ENCODE data around the gene FANCE.

FANCE gene, protein sequence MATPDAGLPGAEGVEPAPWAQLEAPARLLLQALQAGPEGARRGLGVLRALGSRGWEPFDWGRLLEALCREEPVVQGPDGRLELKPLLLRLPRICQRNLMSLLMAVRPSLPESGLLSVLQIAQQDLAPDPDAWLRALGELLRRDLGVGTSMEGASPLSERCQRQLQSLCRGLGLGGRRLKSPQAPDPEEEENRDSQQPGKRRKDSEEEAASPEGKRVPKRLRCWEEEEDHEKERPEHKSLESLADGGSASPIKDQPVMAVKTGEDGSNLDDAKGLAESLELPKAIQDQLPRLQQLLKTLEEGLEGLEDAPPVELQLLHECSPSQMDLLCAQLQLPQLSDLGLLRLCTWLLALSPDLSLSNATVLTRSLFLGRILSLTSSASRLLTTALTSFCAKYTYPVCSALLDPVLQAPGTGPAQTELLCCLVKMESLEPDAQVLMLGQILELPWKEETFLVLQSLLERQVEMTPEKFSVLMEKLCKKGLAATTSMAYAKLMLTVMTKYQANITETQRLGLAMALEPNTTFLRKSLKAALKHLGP

DNA sequence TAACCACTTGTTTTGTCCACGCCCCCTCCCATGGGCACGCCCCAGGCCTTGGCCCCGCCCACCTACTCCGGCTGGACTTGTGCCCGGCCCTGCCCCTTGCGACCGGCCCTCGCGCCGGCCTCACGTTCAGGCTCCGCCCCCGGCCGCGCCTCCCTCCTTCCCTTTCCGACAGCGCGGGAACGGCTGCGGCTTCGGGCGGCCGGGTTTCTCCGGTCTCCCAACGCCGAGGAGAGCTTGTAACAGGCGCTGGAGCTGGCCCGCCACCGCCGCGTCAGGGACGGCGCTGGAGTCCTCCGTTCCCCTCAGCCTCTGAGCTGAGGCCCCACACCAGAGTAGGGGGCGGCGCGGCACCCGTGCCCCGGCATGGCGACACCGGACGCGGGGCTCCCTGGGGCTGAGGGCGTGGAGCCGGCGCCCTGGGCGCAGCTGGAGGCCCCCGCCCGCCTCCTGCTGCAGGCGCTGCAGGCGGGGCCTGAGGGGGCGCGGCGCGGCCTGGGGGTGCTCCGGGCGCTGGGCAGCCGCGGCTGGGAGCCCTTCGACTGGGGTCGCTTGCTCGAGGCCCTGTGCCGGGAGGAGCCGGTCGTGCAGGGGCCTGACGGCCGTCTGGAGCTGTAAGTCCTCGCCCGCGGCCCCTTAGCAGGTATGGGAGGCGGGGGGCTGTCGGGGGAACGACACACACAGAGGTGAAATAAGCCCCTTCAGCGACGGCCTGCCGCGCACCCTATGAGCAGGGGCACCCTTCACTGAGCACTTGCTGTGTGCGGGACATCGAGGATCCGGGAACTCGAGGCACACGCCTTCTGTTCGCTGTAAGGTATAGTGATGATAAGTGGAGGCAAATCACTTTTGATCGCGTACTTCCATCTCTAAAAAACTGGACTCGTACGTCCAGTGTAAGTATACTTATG, at the start of gene FANCE:
Gene FANCE (plus strand): TSS at position 156 of the 908 bp plus-strand sequence. CDS start 208 bp downstream, at position 364.
- DNase-seq (ENCODE audit: low spot score) (peak; percentile 96), FAIRE-seq (peak; percentile 78)

DNA sequence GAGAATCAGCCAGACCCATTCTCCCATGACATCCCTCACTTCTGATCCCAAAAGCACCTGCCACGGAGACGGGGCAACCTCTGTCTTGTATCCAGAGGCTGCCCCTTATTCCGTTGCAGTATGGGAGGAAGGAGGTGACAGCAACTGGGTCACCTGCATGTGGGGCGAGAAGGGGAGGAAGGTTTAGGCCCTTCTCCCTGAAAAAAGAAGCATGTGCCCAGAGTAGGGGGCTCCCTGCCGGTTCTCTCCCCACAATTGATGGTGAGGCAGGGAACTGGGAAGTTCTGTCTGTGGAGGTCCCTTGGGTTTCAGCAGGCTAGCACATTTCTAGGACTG, 49.3 kb upstream of the FANCE start:
- no peak for DNase-seq (ENCODE audit: low spot score)
- no peak for FAIRE-seq

DNA sequence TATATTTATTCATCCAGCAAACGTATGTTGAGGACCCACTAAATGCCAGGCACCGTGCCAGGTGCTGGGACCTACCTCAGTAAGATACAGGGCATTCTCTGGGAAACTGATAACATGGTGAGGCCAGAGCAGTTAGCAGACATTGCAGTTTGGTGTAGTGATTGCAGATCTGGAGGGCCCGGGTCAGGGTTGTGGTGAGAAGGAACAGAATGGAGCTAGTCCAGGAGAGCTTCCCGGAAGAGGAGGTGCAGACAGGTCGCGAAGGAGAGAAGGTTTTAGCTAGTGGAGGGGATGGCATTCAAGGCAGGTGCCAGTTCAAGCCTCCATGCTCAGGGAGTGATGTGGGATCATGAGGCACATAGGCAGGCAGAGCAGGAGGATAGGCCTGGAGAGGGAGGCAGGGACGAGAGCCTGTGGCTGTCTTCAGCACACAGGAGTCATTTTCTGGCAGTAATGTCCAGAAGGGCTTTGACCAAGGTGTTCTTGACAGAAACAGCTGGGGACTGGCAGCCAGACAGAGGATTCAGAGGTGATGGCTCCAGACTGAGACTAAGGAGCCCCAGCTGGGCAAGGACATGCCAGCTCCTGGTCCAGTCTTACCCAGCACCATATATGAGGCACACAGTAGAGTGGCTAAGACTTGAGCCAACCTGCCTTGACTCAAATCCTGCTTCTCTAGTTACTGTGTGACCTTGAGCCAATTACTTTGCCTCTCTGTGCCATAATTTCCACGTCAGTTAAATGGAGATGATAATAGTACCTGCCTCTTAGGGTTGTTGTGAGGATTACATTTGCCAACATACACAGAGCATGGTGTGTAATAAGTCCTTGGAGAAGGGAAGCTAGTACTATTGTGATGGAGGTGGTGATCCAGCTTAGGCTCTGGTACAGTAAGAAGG, 48.3 kb upstream of the FANCE start:
- no peak for DNase-seq (ENCODE audit: low spot score)
- FAIRE-seq: no peak

DNA sequence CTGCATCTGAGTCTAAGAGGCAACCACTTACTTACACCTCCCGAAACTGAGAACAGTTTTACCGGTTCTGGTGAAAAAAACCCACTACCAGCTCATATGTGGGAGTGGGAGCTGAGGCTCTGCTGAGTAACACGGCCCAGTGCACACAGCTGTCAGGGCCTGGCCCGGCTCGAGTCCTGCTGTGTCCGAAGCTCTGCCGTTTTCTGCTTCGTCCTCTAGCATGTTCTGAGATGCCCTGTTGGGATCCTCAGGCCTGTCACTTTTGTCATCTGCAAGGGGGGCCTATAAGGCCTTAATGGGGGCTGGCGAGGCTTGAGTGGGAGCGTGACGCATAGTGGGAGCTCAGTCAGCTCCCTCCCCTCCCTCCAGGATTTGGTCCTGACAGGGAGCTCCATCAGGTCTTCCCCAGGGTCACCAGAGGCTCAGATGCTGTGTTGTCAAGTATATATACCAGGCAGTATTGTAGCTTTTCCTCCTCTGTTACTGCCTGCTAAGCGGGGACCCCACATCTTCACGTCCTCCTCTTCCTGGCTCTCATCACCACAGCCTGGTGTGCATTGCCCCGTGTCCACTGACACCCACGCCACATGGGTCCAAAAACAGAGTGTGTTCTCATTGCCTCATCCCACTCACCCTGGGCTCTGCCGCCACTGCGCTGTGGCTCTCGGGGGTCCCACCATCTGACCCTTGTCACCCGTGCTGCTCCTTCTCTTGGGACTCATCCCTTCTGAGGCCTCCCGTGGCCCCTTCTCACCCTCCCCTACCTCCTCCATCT, 45.2 kb upstream of the FANCE start:
- no peak for DNase-seq (ENCODE audit: low spot score)
- no peak for FAIRE-seq

DNA sequence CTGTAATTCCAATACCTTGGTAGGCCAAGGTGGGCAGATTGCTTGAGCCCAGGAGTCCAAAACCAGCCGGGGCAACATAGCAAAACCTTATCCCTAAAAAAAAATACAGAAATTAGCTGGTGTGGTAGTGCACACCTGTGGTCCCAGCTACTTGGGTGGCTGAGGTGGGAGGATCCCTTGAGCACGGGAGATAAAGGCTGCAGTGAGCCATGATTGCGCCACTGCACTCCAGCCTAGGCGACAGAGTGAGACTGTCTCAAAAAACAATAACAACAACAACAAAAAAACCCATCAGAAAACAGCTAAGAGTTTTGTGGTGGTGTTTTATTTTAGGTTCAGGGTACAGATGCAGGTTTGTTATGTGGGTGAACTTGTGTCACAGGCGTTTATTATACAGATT, 42.9 kb upstream of the FANCE start:
- FAIRE-seq (no peak), DNase-seq (ENCODE audit: low spot score) (no peak)

DNA sequence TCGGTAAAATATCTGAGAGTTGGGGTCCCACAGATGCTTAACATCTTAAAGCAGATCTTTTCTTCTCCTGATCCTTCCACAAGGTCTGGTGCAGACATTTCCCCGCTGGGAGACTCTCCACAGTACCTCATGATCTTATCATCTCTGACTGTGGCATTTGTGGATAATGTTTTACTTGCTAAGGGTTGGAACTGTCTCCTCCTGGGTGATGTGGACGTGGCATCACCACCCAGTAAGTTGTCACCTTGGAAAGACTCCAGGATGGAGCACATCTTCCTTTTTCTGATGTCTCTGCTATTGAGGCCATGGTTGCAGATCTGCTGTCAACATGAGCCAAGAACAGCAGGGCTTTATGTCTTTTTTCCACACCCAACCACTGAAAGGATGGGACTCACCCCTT, 42.0 kb upstream of the FANCE start:
- FAIRE-seq: no peak

DNA sequence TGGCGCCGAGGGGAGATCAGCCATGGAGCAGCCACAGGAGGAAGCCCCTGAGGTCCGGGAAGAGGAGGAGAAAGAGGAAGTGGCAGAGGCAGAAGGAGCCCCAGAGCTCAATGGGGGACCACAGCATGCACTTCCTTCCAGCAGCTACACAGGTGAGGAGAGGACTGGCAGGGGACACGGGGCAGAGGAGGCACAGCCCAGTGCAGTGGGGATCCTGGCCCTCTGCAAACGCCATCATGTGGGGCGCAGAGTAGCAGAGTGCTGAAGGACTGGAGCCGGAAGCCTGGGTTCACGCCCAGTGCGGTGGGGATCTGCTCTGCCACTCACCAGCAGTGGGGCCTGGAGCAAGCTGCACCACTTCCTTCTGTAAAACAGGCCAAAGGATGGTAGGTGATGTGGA, 41.1 kb upstream of the FANCE start:
- no peak for DNase-seq (ENCODE audit: low spot score)
- FAIRE-seq: no peak

More for the DNA sequence above, 42.0 kb upstream of the FANCE start:
- DNase-seq (ENCODE audit: low spot score): no peak

DNA sequence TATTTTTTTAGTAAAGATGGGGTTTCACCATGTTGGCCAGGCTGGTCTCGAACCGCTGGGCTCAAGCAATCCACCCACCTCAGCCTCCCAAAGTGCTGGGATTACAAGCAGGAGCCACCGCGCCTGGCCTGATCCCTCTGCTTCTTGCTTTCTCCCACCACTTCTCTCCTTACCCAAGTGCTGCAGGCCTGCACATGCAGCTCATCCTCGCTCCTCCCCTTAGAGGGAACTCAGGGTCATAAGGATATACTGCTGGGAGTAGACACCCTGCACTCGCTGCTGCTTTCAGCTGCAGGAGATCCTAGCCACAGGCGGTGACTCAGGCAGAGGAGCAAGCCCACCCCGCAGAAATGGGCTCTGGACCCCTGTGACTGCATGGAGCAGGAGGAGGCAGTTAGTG, 40.0 kb upstream of the FANCE start:
- DNase-seq (ENCODE audit: low spot score): no peak

DNA sequence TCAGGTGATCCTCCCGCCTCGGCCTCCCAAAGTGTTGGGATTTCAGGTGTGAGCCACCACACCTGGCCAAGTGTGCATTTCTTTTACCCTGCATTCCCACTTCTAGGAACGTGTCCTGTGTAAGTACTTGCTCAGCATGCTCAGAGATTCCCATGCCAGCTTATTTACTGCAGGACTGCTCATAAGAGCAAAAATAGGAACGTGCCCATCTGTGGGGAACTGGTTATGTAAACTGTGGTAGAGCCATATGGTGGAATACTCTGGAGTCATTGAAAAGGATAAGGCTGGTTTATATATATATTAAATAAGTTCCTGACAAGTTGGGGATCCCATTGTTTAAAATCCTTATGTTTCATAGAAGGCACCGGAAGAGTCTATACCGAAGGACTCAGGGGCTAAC, 38.2 kb upstream of the FANCE start:
- DNase-seq (ENCODE audit: low spot score) (no peak), FAIRE-seq (no peak)

More for the DNA sequence above, 40.0 kb upstream of the FANCE start:
- FAIRE-seq: no peak

DNA sequence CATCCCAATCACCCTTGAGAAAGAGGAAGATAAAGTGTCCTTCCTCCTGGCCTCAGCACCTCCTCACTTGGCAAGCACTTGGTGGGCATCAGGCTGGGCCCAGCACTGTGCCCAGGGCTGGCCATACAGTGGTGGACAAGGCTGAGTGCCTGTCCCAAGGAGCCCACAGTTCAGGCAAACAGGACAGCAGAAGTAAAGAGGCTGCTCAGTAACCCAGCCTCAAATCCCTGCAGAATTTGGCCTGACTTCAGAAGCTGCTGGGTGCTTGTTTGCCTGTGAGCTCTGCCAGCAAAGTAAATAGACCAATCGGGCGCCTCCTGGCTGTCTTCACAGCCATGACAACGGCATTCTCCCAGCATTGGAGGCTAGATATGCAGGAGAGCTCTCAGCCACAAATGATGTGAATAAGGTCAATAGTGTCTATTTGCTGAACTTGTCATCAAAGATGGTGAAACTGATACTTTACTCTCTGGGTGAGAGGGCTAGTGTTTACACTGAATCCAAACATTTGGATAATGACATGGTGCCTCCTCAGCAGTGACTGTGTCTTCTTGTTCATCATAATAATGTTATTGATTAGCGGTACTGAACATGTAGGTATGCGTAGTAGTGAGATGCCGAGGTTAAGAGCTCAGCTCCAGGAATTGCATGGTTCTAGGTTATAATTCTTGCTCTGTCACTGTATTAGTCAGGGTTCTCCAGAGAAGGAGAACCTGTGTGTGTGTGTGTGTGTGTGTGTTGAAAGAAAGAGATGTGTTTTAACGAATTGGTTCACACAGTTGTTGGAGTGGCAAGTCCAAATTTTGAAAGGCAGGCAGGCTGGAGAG, 36.9 kb upstream of the FANCE start:
- no peak for FAIRE-seq
- no peak for DNase-seq (ENCODE audit: low spot score)

DNA sequence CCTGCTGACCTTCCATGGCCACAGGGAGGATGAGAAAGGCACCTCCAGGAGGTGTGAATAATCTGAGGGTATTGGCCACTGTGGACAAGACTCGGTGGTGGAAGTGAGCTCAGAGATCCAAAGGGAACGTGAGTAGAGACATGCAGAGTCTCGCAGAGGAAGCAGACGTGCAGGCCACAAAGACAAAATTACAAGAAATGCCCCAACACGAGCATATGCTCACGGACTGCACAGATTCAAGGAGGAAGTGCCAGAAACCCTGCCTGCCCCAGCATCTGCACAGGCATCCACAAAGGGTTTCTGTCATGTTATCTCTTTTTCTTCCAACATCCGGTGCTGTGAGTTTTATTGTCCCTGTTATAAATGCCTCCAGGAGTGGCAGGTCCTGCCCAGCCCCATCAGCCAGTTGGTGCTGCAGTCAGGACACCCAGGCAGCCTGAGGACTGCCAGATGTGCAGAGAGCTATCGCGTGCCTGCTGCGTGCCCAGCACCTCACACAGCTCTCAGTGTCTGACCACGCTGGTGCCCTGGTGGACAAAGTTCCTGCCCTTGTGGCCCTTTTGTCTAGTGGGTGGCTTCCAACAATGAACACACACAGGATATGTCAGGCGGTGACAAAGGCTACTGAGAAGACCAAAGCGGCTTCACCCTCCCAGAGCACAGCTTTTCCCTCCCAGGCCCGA, 34.0 kb upstream of the FANCE start:
- FAIRE-seq: no peak
- DNase-seq (ENCODE audit: low spot score): no peak

DNA sequence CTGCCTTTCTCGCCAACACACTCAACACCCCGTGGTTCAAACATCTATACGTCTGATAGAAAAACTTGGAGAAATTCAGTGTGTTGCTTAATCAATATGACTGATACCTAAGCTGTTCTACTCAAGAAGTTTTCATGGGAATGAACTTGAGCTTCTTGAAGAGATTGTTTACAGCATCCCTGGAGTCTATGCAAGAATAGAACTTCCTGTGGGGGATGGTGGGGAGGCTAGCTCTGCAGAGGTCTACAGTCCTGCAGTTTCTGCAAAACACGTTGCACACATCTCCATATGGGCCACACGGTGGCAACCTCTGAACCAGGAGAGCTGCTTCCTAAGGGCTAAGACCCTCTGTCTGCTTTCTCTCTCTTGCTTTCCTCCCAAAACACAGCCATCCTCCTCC, 32.7 kb upstream of the FANCE start:
- DNase-seq (ENCODE audit: low spot score): no peak

DNA sequence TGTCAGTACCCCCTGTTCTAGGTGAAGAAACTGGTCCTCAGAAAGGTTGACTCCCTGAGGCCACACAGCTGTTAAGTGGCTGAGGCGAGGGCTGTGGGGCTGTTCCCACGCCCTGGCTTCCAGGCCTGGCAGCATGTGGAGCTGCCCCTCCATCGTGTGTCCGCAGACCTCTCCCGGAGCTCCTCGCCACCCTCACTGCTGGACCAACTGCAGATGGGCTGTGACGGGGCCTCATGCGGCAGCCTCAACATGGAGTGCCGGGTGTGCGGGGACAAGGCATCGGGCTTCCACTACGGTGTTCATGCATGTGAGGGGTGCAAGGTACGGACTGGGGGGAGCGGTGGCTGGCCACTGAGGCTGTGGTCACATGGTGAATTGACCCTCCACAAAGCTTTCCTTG, 32.2 kb upstream of the FANCE start:
- FAIRE-seq (no peak), DNase-seq (ENCODE audit: low spot score) (no peak)

More for the DNA sequence above, 32.7 kb upstream of the FANCE start:
- no peak for FAIRE-seq

DNA sequence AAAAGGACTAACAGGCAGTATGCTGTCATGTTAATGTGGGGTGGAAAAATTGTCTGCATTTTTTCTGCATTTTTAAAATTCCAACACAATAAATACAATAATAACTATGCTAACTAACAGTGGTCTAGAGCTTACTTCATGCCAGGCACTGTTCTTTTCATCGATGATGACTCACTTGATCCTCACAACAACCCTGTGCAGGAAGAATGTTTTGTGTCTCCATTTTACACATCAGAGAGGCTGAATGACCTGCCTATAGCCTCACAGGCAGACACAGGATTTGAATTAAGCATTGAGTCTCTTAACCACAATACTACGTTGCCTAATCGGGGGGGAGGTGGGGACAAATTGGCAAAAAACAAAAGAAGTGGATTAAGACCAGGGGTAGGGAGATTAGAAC, 26.9 kb upstream of the FANCE start:
- DNase-seq (ENCODE audit: low spot score) (peak; percentile 76), FAIRE-seq (peak; percentile 20)

DNA sequence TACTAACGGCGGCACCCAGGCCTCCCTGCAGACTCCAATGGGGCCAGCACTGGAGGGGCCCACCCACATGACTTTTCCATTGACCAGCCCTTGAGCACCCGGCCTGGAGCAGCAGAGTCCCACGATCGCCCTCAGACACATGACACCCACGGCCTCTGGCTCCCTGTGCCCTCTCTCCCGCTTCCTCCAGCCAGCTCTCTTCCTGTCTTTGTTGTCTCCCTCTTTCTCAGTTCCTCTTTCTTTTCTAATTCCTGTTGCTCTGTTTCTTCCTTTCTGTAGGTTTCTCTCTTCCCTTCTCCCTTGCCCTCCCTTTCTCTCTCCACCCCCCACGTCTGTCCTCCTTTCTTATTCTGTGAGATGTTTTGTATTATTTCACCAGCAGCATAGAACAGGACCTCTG, 26.1 kb upstream of the FANCE start:
- DNase-seq (ENCODE audit: low spot score): no peak
- no peak for FAIRE-seq

DNA sequence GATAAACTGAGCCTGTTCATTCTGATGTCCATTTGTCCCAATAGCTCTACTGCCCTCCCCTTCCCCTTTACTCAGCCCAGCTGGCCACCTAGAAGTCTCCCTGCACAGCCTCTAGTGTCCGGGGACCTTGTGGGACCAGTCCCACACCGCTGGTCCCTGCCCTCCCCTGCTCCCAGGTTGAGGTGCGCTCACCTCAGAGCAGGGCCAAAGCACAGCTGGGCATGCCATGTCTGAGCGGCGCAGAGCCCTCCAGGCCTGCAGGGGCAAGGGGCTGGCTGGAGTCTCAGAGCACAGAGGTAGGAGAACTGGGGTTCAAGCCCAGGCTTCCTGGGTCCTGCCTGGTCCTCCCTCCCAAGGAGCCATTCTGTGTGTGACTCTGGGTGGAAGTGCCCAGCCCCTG, 24.7 kb upstream of the FANCE start:
- DNase-seq (ENCODE audit: low spot score) (no peak), FAIRE-seq (no peak)

DNA sequence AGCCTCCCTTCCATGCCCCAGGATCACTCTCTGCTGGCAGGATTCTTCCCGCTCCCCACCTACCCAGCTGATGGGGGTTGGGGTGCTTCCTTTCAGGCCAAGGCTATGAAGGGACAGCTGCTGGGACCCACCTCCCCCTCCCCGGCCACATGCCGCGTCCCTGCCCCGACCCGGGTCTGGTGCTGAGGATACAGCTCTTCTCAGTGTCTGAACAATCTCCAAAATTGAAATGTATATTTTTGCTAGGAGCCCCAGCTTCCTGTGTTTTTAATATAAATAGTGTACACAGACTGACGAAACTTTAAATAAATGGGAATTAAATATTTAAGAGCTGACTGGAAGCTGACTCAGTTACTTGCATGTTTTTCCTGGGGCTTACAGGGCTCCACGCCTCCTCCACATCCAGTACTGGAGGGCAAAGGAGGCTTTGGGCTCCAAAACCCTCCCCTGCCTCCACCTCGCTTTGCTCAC, 24.3 kb upstream of the FANCE start:
- FAIRE-seq (no peak), DNase-seq (ENCODE audit: low spot score) (no peak)

DNA sequence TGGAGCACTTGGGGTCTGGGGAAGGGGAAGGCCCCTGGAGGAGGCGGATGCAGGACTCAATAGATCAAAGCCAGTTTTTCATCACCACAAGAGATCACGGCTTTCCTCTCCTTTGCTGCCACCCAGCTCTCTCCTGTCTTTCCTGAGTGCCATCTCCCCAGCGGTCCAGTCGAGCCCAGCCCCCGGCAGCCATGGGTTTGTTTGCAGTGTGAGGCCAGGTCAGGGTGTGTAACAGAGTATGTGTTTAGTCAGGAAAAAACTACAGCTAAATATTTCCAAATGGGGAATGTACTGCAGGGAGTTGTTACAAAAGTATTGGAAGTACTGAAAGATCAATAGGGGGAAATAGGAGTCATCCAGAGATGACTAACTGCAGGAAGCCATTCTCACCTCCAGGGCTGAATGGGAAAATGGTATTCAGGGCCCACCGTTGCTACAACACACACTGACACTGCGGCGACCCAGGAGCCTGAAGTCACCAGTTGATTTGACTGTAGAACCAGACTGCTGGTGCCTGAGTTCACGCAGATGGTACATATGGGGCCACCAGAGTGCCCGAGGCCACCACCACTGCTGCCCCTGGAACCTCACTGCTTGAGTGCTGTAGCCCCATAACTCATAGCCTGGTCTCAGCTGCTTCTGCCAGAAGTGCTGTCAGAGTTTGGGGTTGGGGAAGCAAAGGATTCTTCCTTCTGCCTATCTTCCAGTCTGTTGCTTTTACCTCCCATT, 23.6 kb upstream of the FANCE start:
- FAIRE-seq: no peak

More for the DNA sequence above, 23.6 kb upstream of the FANCE start:
- DNase-seq (ENCODE audit: low spot score): no peak
